Measurements from ENCODE around the gene GADD45GIP1. TPM values are rescaled to one million over a fixed set of nuclear protein-coding genes. Genes with fewer than 3 reads are reported as not detected.

GADD45GIP1 gene
- total RNA-seq, 1 experiment from 2014 or later, result 29.1 TPM

DNA sequence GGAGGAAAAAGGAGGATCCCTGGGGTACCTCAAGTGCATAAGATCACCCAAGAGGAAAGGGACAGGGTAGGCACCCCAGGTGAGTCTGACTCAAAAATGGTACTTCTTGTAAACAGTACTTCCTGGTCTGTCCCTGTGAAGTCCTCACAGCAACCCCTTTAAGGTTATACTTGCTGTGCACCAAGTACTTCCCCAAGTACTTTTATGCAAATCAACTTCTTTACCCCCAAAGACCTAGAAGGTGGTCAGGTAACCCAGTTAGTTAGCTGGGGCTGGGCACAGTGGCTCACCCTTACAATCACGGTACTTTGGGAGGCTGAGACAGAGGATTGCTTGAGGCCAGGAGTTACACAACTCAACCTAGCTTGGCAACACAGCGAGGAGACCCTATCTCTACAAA lies 16.1 kb downstream of the GADD45GIP1 start:
- Histone ChIP-seq H3K27ac (no peak overlapping the region), H3K27me3 (ENCODE audit: insufficient read depth, low read depth) (no peaks in the 10 kb centered on the region), H3K9me3 (ENCODE audit: insufficient read depth, low read depth) (no peaks in the 10 kb centered on the region), H3K79me2 (ENCODE audit: low read depth) (peaks cover 35% of the 10 kb centered on the region), H3K4me3 (no peak overlapping the region), H3K36me3 (ENCODE audit: low read depth) (peaks cover 36% of the 10 kb centered on the region), H2AFZ (no peak overlapping the region), H3K4me1 (replicated peaks; ENCODE audit: insufficient read depth) (peaks cover 28% of the 10 kb centered on the region), H3F3A (ENCODE audit: insufficient read depth, low read depth) (peaks cover 61% of the 10 kb centered on the region), H4K20me1 (ENCODE audit: insufficient read depth) (peaks cover 19% of the 10 kb centered on the region), H3K9me2 (ENCODE audit: insufficient read depth) (no peaks in the 10 kb centered on the region), H3K4me2 (peak overlapping the region; percentile 92)
- BruUV-seq (replicated peaks), result no TSS peak
- ChIA-PET CTCF (interaction anchor here (0.6 to 0.7 kb wide), 2 partner anchors 70 to 146 kb away, joined by 5 to 6 read pairs; no protein-coding TSS in a partner anchor), POLR2A (ENCODE audit: unreplicated experiment) (no interaction called here)
- DNase-seq, result no peak
- intact Hi-C loops (cut with micrococcal nuclease; ENCODE audit: unreplicated experiment), result no loop called here
- TF ChIP-seq CTCF (conservative IDR thresholded peaks at IDR 0.05), result no peak
- no peak for TF ChIP-seq EZH2 (IDR thresholded peaks at IDR 0.05; ENCODE audit: low read depth)

- ChIA-PET POLR2A (ENCODE audit: unreplicated experiment) (no interaction called here), CTCF (no interaction called here)
- peaks cover 36% of the 10 kb centered on the region for H3K36me3 ChIP-seq (ENCODE audit: low read depth)
- H3K9me2 ChIP-seq (ENCODE audit: insufficient read depth), result no peaks in the 10 kb centered on the region
- peak overlapping the region; percentile 92 for H3K4me2 ChIP-seq
- H3K4me1 ChIP-seq (replicated peaks; ENCODE audit: insufficient read depth), result peaks cover 24% of the 10 kb centered on the region
- no peak overlapping the region for H3K27ac ChIP-seq
- H3K9me3 ChIP-seq (ENCODE audit: insufficient read depth, low read depth), result no peaks in the 10 kb centered on the region
- no TSS peak for BruUV-seq (replicated peaks)
- peaks cover 35% of the 10 kb centered on the region for H3K79me2 ChIP-seq (ENCODE audit: low read depth)
- H3K4me3 ChIP-seq, result peak overlapping the region; percentile 99; the same call in 1 of the 2 replicates
- H4K20me1 ChIP-seq (ENCODE audit: insufficient read depth), result peaks cover 19% of the 10 kb centered on the region
- DNase-seq, result no peak
- H3F3A ChIP-seq (ENCODE audit: insufficient read depth, low read depth), result peaks cover 56% of the 10 kb centered on the region
- H2AFZ ChIP-seq, result no peak overlapping the region
- no peaks in the 10 kb centered on the region for H3K27me3 ChIP-seq (ENCODE audit: insufficient read depth, low read depth)
- intact Hi-C loops (cut with micrococcal nuclease; ENCODE audit: unreplicated experiment), result loop anchor here (2.0 kb wide), 1 partner anchor 49 kb away; the partner anchor contains the start of gene GCDH
- TF ChIP-seq CTCF (conservative IDR thresholded peaks at IDR 0.05) (no peak), EZH2 (IDR thresholded peaks at IDR 0.05; ENCODE audit: low read depth) (no peak)
Observed at GRCh38 chr19:12939975-12940423, 17.0 kb downstream of the GADD45GIP1 start.

DNA sequence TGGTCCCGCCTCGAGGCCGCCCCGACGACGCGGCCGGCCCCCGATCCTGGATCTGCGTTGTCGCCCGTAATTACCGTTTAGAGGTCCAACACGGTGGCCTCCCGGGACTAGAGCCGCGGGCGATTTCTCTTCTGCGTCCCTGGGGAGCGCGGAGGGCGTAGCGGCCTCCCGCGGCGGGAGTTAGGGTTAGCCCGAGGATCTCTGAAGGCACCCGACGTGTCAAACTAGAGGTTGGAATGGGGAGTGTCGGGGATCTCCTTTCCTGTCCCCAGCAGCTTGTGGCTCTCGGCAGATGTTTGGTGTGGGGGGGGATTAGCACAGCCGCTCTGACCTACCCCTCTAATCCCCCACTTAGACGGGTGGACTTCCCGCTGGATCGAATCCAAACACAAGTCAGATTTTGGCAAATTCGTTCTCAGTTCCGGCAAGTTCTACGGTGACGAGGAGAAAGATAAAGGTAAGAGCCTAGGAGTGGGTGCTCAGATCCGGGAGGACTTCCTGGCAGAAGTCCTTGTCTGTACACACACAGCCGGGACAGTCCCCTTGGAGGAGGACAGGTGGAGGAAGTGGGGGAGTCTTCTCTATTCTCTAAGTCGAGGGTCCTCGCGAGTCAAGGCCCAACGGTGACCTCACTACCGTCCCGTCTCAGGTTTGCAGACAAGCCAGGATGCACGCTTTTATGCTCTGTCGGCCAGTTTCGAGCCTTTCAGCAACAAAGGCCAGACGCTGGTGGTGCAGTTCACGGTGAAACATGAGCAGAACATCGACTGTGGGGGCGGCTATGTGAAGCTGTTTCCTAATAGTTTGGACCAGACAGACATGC lies 18.0 kb downstream of the GADD45GIP1 start:
- TSS peak; percentile 67 for BruUV-seq (replicated peaks)
- peak overlapping the region; percentile 40; the same call in 1 of the 2 replicates for H2AFZ ChIP-seq
- H3K79me2 ChIP-seq (ENCODE audit: low read depth), result peaks cover 35% of the 10 kb centered on the region
- H3K9me2 ChIP-seq (ENCODE audit: insufficient read depth), result no peaks in the 10 kb centered on the region
- peaks cover 36% of the 10 kb centered on the region for H3K36me3 ChIP-seq (ENCODE audit: low read depth)
- no peaks in the 10 kb centered on the region for H3K27me3 ChIP-seq (ENCODE audit: insufficient read depth, low read depth)
- intact Hi-C loops (cut with micrococcal nuclease; ENCODE audit: unreplicated experiment), result loop anchor here (2.0 kb wide), 1 partner anchor 48 kb away; the partner anchor contains the start of gene GCDH
- peaks cover 19% of the 10 kb centered on the region for H4K20me1 ChIP-seq (ENCODE audit: insufficient read depth)
- H3K4me2 ChIP-seq, result peak overlapping the region; percentile 92
- peak overlapping the region; percentile 99 for H3K4me3 ChIP-seq
- CTCF ChIA-PET, result no interaction called here
- H3K9me3 ChIP-seq (ENCODE audit: insufficient read depth, low read depth), result no peaks in the 10 kb centered on the region
- peaks cover 46% of the 10 kb centered on the region for H3F3A ChIP-seq (ENCODE audit: insufficient read depth, low read depth)
- TF ChIP-seq EZH2 (IDR thresholded peaks at IDR 0.05; ENCODE audit: low read depth) (no peak), CTCF (conservative IDR thresholded peaks at IDR 0.05) (peak; percentile 50; the same call in 1 of the 2 replicates)
- POLR2A ChIA-PET (ENCODE audit: unreplicated experiment), result interaction anchor here (1.0 kb wide), 1 partner anchor 49 kb away, joined by 4 read pairs; no protein-coding TSS in a partner anchor
- peak in 1 of 2 experiments; percentile 56 for DNase-seq
- peaks cover 20% of the 10 kb centered on the region for H3K4me1 ChIP-seq (replicated peaks; ENCODE audit: insufficient read depth)
- peak overlapping the region; percentile 68 for H3K27ac ChIP-seq

Measured in PC-9 (cell line).